LNCaP clone FGC (cell line): ENCODE results near the gene LYSMD2.

Source experiments
- DNase-seq: peaks from one replicate; pipeline ENCODE4 v3.0.0-alpha.2; 2011; ENCODE audit warnings: low read depth
- H3K4me3 ChIP-seq: 2 replicates; pipeline ENCODE4 v1.5.1; 2011; ENCODE audit warnings: mild to moderate bottlenecking, low read depth, low read length, control low read depth
- CTCF ChIP-seq: IDR thresholded peaks from 2 replicates; pipeline ENCODE4 v1.5.1; 2012; ENCODE audit warnings: mild to moderate bottlenecking; ENCODE audit not compliant: control insufficient read depth, insufficient read depth; ENCODE audit errors: extremely low read depth

Gene LYSMD2

GRCh38 chr15:51727141-51727897 is 10.1 kb downstream of the LYSMD2 start:
- DNase-seq = no peak
- no peak for TF ChIP-seq CTCF
- H3K4me3 ChIP-seq = no peak overlapping the region

GRCh38 chr15:51726302-51727073 is 11.0 kb downstream of the LYSMD2 start:
- DNase-seq = peak; percentile 38
- TF ChIP-seq CTCF = no peak
- H3K4me3 ChIP-seq = no peak overlapping the region

GRCh38 chr15:51724673-51725072 is 12.8 kb downstream of the LYSMD2 start:
- no peak overlapping the region for H3K4me3 ChIP-seq
- no peak for TF ChIP-seq CTCF
- no peak for DNase-seq

DNA sequence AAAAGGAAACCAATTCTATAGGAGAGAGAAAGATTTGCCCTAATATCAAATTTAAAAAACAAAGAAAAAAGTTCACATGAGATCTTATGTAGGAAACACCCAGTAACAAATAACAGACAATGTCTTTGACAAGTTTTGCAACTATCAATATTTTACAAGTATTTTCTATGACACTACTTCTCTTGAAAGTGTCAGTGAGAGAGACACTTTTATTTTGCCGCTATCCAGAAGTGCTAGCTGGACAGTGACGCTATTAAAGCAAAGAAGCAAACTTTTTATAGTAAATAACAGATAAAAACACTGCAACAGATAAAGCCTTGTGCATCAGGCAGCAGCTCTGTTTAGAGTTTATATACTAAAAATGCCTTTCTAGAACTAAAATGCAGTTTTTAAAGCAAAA is 13.3 kb downstream of the LYSMD2 start:
- DNase-seq = no peak
- TF ChIP-seq CTCF = no peak
- H3K4me3 ChIP-seq = no peak overlapping the region

GRCh38 chr15:51721199-51721960 is 16.1 kb downstream of the LYSMD2 start:
- no peak for DNase-seq
- TF ChIP-seq CTCF = no peak
- no peak overlapping the region for H3K4me3 ChIP-seq

- no peak overlapping the region for H3K4me3 ChIP-seq
- no peak for DNase-seq
- no peak for TF ChIP-seq CTCF
Measured at GRCh38 chr15:51720201-51720995, 17.1 kb downstream of the LYSMD2 start.
